ENCODE results near the gene KCND3.

DNA sequence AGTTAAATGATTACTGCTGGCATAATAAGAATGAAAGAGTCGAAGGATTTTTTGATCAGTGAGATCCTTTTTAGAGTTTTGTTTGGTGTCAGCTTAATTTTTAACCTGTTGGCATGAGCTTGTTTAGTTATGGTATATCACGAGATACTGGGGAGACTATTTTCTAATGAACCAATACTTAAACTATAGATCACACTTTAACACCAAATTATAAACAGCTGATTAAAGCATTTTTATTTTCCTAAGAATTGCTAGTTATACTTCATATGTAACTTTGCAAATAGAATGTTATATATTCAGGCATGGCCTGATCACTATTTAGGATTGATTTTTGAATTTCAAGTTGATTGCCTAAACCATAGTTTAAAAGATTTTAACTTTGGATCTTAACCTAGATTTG is 227.8 kb downstream of the KCND3 start:
- TF ChIP-seq CTCF (conservative IDR thresholded peaks at IDR 0.05) (no peak), ZFX (IDR thresholded peaks at IDR 0.05) (no peak)
